H9 (cell line): ENCODE results near the gene RIMBP2. TPM values are rescaled to one million over a fixed set of nuclear protein-coding genes. Genes with fewer than 3 reads are reported as not detected.

Source experiments
- DNase-seq: peaks from one replicate; pipeline ENCODE4 v3.0.0-alpha.2; 2017
- H2AFZ ChIP-seq: one replicate; pipeline ENCODE4 v1.6.1; 2013; ENCODE audit warnings: mild to moderate bottlenecking, low read length, control low read depth, moderate library complexity
- H2AK5ac ChIP-seq: 2 replicates; pipeline ENCODE4 v1.6.1; 2013; ENCODE audit warnings: low read length, control low read depth, mixed read lengths; ENCODE audit not compliant: insufficient read length
- H2BK120ac ChIP-seq: one replicate; pipeline ENCODE4 v1.6.1; 2013; ENCODE audit warnings: low read depth, mild to moderate bottlenecking, low read length, control low read depth, inconsistent platforms; ENCODE audit not compliant: poor library complexity, severe bottlenecking
- H2BK12ac ChIP-seq: 2 replicates; pipeline ENCODE4 v1.6.1; 2013; ENCODE audit warnings: low read length, control low read depth, mixed read lengths, low read depth; ENCODE audit not compliant: insufficient read length
- H2BK15ac ChIP-seq: 2 replicates; pipeline ENCODE4 v1.6.1; 2013; ENCODE audit warnings: low read depth, low read length, control low read depth
- H2BK20ac ChIP-seq: one replicate; pipeline ENCODE4 v1.6.1; 2013; ENCODE audit warnings: low read depth, mild to moderate bottlenecking, low read length, control low read depth, inconsistent platforms; ENCODE audit not compliant: poor library complexity, severe bottlenecking
- H2BK5ac ChIP-seq: 2 replicates; pipeline ENCODE4 v1.6.1; 2013; ENCODE audit warnings: low read length, control low read depth, mixed read lengths; ENCODE audit not compliant: insufficient read length
- H3K14ac ChIP-seq: 2 replicates; pipeline ENCODE4 v1.6.1; 2013; ENCODE audit warnings: low read length, control low read depth; ENCODE audit not compliant: insufficient read depth
- H3K18ac ChIP-seq: 2 replicates; pipeline ENCODE4 v1.6.1; 2013; ENCODE audit warnings: low read depth, mild to moderate bottlenecking, mixed read lengths, low read length, control low read depth; ENCODE audit not compliant: insufficient read length
- H3K23ac ChIP-seq: 2 replicates; pipeline ENCODE4 v1.6.1; 2013; ENCODE audit warnings: low read length, control low read depth, mixed read lengths, low read depth; ENCODE audit not compliant: insufficient read length
- H3K23me2 ChIP-seq: 2 replicates; pipeline ENCODE4 v1.6.1; 2013; ENCODE audit warnings: low read depth, mild to moderate bottlenecking, mixed read lengths, low read length, control low read depth; ENCODE audit not compliant: insufficient read length, poor library complexity, severe bottlenecking
- H3K27ac ChIP-seq: 2 replicates; pipeline ENCODE4 v1.5.1; 2013; ENCODE audit warnings: low read length, control low read depth, mixed read lengths, low read depth; ENCODE audit not compliant: insufficient read length
- H3K27me3 ChIP-seq: 2 replicates; pipeline ENCODE4 v1.6.1; 2013; ENCODE audit warnings: low read length, control low read depth, inconsistent platforms; ENCODE audit not compliant: insufficient read depth
- H3K4ac ChIP-seq: 2 replicates; pipeline ENCODE4 v1.6.1; 2013; ENCODE audit warnings: low read depth, mild to moderate bottlenecking, control low read depth, inconsistent platforms, low read length, moderate library complexity
- H3K4me1 ChIP-seq: 2 replicates; pipeline ENCODE4 v1.6.1; 2013; ENCODE audit warnings: low read length, control low read depth, inconsistent platforms; ENCODE audit not compliant: insufficient read depth
- H3K4me2 ChIP-seq: 2 replicates; pipeline ENCODE4 v1.6.1; 2013; ENCODE audit warnings: low read length, control low read depth, mixed read lengths; ENCODE audit not compliant: insufficient read length, insufficient read depth
- H3K56ac ChIP-seq: 2 replicates; pipeline ENCODE4 v1.6.1; 2013; ENCODE audit warnings: low read depth, mild to moderate bottlenecking, mixed read lengths, low read length, control low read depth; ENCODE audit not compliant: insufficient read length
- H3K79me1 ChIP-seq: 2 replicates; pipeline ENCODE4 v1.6.1; 2013; ENCODE audit warnings: low read depth, mild to moderate bottlenecking, moderate library complexity, low read length, control low read depth, inconsistent platforms; ENCODE audit not compliant: insufficient read depth, poor library complexity, severe bottlenecking
- H3K79me2 ChIP-seq: 2 replicates; pipeline ENCODE4 v1.6.1; 2013; ENCODE audit warnings: low read length, control low read depth, inconsistent platforms; ENCODE audit not compliant: insufficient read depth
- H3K9ac ChIP-seq: 2 replicates; pipeline ENCODE4 v1.6.1; 2013; ENCODE audit warnings: low read length, control low read depth, mixed read lengths; ENCODE audit not compliant: insufficient read length; ENCODE audit errors: extremely low read depth
- H3K9me3 ChIP-seq: one replicate; pipeline ENCODE4 v1.6.1; 2013; ENCODE audit warnings: low read depth, low read length, inconsistent platforms; ENCODE audit not compliant: control insufficient read depth
- H3T11ph ChIP-seq: one replicate; pipeline ENCODE4 v1.6.1; 2013; ENCODE audit warnings: mild to moderate bottlenecking, low read length, control low read depth, inconsistent platforms
- H4K20me1 ChIP-seq: one replicate; pipeline ENCODE4 v1.6.1; 2013; ENCODE audit not compliant: control insufficient read depth, insufficient read length, insufficient read depth
- H4K5ac ChIP-seq: 2 replicates; pipeline ENCODE4 v1.6.1; 2013; ENCODE audit warnings: low read depth, mild to moderate bottlenecking, mixed read lengths, low read length, control low read depth; ENCODE audit not compliant: insufficient read length
- H4K8ac ChIP-seq: replicated peaks from 2 replicates; pipeline ENCODE4 v1.6.1; 2013; ENCODE audit warnings: low read length, control low read depth, mixed read lengths, low read depth; ENCODE audit not compliant: insufficient read length
- H4K91ac ChIP-seq: 2 replicates; pipeline ENCODE4 v1.6.1; 2013; ENCODE audit warnings: low read depth, mild to moderate bottlenecking, moderate library complexity, mixed read lengths, low read length, control low read depth; ENCODE audit not compliant: insufficient read length
- H3K27ac Mint-ChIP-seq, 3 experiments: 2 replicates in 2 of 3; 3 replicates in 1 of 3; pipeline ENCODE4 v1.8.0; 2020 to 2021; ENCODE audit warnings: mixed read lengths in 3 of 3, mild to moderate bottlenecking in 1 of 3, moderate library complexity in 1 of 3
- H3K27me3 Mint-ChIP-seq: 2 replicates; pipeline ENCODE4 v1.8.0; 2021; ENCODE audit warnings: low read depth, mild to moderate bottlenecking, moderate library complexity, mixed read lengths
- H3K36me3 Mint-ChIP-seq, 3 experiments: 2 replicates in 2 of 3; 3 replicates in 1 of 3; pipeline ENCODE4 v1.8.0; 2020 to 2021; ENCODE audit warnings: low read depth in 3 of 3, mixed read lengths in 3 of 3; ENCODE audit not compliant: insufficient read depth in 1 of 3
- H3K4me1 Mint-ChIP-seq, 2 experiments: 2 replicates each; pipeline ENCODE4 v1.8.0; 2020; ENCODE audit warnings: mixed read lengths in 2 of 2
- H3K4me3 Mint-ChIP-seq, 2 experiments: 2 replicates in 1 of 2; 3 replicates in 1 of 2; pipeline ENCODE4 v1.8.0; 2020 to 2021; ENCODE audit warnings: mild to moderate bottlenecking in 2 of 2, mixed read lengths in 2 of 2, moderate library complexity in 1 of 2
- H3K9me3 Mint-ChIP-seq, 2 experiments: 2 replicates in 1 of 2; 3 replicates in 1 of 2; pipeline ENCODE4 v1.8.0; 2020; ENCODE audit warnings: mild to moderate bottlenecking in 2 of 2, mixed read lengths in 2 of 2, moderate library complexity in 1 of 2
- CTCF ChIP-seq: fragments of 200-600 bp; sonication (generic); conservative IDR thresholded peaks from 3 replicates; pipeline ENCODE4 v1.8.0; 2021; ENCODE audit warnings: antibody characterized with exemption, mild to moderate bottlenecking
- WGBS: extraction: QIAGEN DNeasy Blood & Tissue Kit; methylation state at CpG from one replicate; pipeline ENCODE4 v1.1.7; 2013; ENCODE audit warnings: missing lambda C conversion rate, low lambda C conversion rate, mixed read lengths; ENCODE audit not compliant: insufficient read length; ENCODE audit errors: extremely low coverage; 5-methylcytosine and 5-hydroxymethylcytosine counted together
- total RNA-seq: library from RNA; stranded (reverse); gene quantifications from 2 replicates; pipeline ENCODE4 v1.2.1, GENCODE V29; 2021

The RIMBP2 gene
- total RNA-seq, 1 experiment from 2014 or later = 0.70 TPM

GRCh38 chr12:130650131-130650530 lies 66.0 kb downstream of the RIMBP2 start:
- Mint-ChIP-seq H3K9me3 (peaks cover 6 to 9% of the 10 kb centered on the region in 2 experiments; a peak in 4 of 5 replicates), H3K36me3 (peaks cover 1 to 5% (median 2%) of the 10 kb centered on the region in 3 experiments; a peak in 2 of 7 replicates), H3K27ac (no peak overlapping the region; a peak in 1 of 7 replicates), H3K27me3 (peaks cover 8% of the 10 kb centered on the region), H3K4me3 (no peak overlapping the region), H3K4me1 (peaks cover 10 to 18% of the 10 kb centered on the region in 2 experiments)
- no peak overlapping the region for H3K4ac ChIP-seq
- H4K8ac ChIP-seq = no peak overlapping the region
- no peak overlapping the region for H2BK120ac ChIP-seq
- H3K23me2 ChIP-seq = no peaks in the 10 kb centered on the region
- H2BK12ac ChIP-seq = no peak overlapping the region
- H3K14ac ChIP-seq = no peak overlapping the region; the same call in 1 of the 2 replicates
- H3K79me1 ChIP-seq = no peaks in the 10 kb centered on the region
- H3K4me2 ChIP-seq = no peak overlapping the region
- H2AFZ ChIP-seq = no peak overlapping the region
- no peak overlapping the region for H3K23ac ChIP-seq
- H3K56ac ChIP-seq = no peak overlapping the region
- no peak overlapping the region for H2AK5ac ChIP-seq
- no CpG with 5 or more reads among the region's 9 CpGs for WGBS
- no peak overlapping the region for H3T11ph ChIP-seq
- H4K5ac ChIP-seq = no peak overlapping the region
- H4K20me1 ChIP-seq = no peaks in the 10 kb centered on the region
- no peak overlapping the region for H2BK15ac ChIP-seq
- H3K27me3 ChIP-seq = no peaks in the 10 kb centered on the region
- H2BK5ac ChIP-seq = no peak overlapping the region
- H3K4me1 ChIP-seq = no peaks in the 10 kb centered on the region
- TF ChIP-seq CTCF = no peak
- no peak overlapping the region for H4K91ac ChIP-seq
- no peak overlapping the region for H2BK20ac ChIP-seq
- no peaks in the 10 kb centered on the region for H3K9me3 ChIP-seq
- H3K27ac ChIP-seq = no peak overlapping the region
- no peak for DNase-seq
- H3K79me2 ChIP-seq = no peaks in the 10 kb centered on the region
- no peak overlapping the region for H3K18ac ChIP-seq
- no peak overlapping the region for H3K9ac ChIP-seq
